ENCODE results near the gene SEC14L3. TPM values are rescaled to one million over a fixed set of nuclear protein-coding genes. Genes with fewer than 3 reads are reported as not detected.
A peak's percentile ranks its signal among the peaks of the same experiment; 100 is the strongest.

Gene SEC14L3
- total and polyA plus RNA-seq, 2 of the 13 experiments (the other 11 are each of a cell fraction or from before 2014, with no cell fraction given): not detected

- TF ChIP-seq MED1 (CRISPR knock-in tag; IDR thresholded peaks at IDR 0.05) (peak; percentile 31), SCMH1 (CRISPR knock-in tag; IDR thresholded peaks at IDR 0.05; ENCODE audit: borderline replicate concordance) (no peak), LBX2 (CRISPR knock-in tag; IDR thresholded peaks at IDR 0.05; ENCODE audit: borderline replicate concordance) (no peak), ZNF235 (CRISPR knock-in tag; IDR thresholded peaks at IDR 0.05; ENCODE audit: borderline replicate concordance) (no peak), STAT5B (CRISPR knock-in tag; IDR thresholded peaks at IDR 0.05) (no peak), KLF13 (CRISPR knock-in tag; IDR thresholded peaks at IDR 0.05) (no peak), ZNF251 (CRISPR knock-in tag; IDR thresholded peaks at IDR 0.05) (no peak), HDAC1 (CRISPR knock-in tag; IDR thresholded peaks at IDR 0.05) (no peak), ZNF780A (CRISPR knock-in tag; IDR thresholded peaks at IDR 0.05) (no peak), ZNF180 (CRISPR knock-in tag; IDR thresholded peaks at IDR 0.05; ENCODE audit: borderline replicate concordance, low read depth) (no peak), ELF1 (CRISPR knock-in tag; IDR thresholded peaks at IDR 0.05) (no peak), ELK4 (CRISPR knock-in tag; IDR thresholded peaks at IDR 0.05; ENCODE audit: borderline replicate concordance) (no peak), SP5 (CRISPR knock-in tag; IDR thresholded peaks at IDR 0.05; ENCODE audit: borderline replicate concordance, low read depth) (no peak; the same call in 1 of the 2 replicates), PHF5A (CRISPR knock-in tag; IDR thresholded peaks at IDR 0.05; ENCODE audit: low read depth, unreplicated experiment) (no peak), HNRNPH1 (optimal IDR thresholded peaks at IDR 0.05; ENCODE audit: low read depth, low read length) (no peak), ASH2L (IDR thresholded peaks at IDR 0.05; ENCODE audit: insufficient read length, low read depth, low read length) (no peak), ZNF879 (CRISPR knock-in tag; IDR thresholded peaks at IDR 0.05) (no peak), CAMTA2 (CRISPR knock-in tag; IDR thresholded peaks at IDR 0.05; ENCODE audit: borderline replicate concordance) (no peak), NFIB (CRISPR knock-in tag; IDR thresholded peaks at IDR 0.05; ENCODE audit: borderline replicate concordance) (no peak), FOSL2 (CRISPR knock-in tag; IDR thresholded peaks at IDR 0.05) (peak; percentile 90), U2AF2 (IDR thresholded peaks at IDR 0.05; ENCODE audit: low read depth, low read length) (no peak), TBP (CRISPR knock-in tag; IDR thresholded peaks at IDR 0.05) (no peak), MATR3 (CRISPR knock-in tag; IDR thresholded peaks at IDR 0.05) (no peak), ZNF513 (CRISPR knock-in tag; conservative IDR thresholded peaks at IDR 0.05) (no peak), JUNB (CRISPR knock-in tag; IDR thresholded peaks at IDR 0.05; ENCODE audit: borderline replicate concordance) (peak; percentile 36; the same call in 1 of the 2 replicates), TCF7L2 (IDR thresholded peaks at IDR 0.05; ENCODE audit: low read depth, low read length) (no peak)
These were observed 49.1 kb downstream of the SEC14L3 start (continued) for GRCh38 chr22:30422481-30423300.

Data from HepG2 (cell line).